MV-4-11 (cell line): ENCODE results near the gene SYNE4.
"Not testable (repeated sequence)": the region's sequence is repeated elsewhere in the genome, so short reads cannot be mapped to it uniquely, and the experiment has no call there.

Experiments
- DNase-seq: peaks from one replicate; lab custom pipeline; 2025; lab: John Stamatoyannopoulos, UW

The SYNE4 gene, protein sequence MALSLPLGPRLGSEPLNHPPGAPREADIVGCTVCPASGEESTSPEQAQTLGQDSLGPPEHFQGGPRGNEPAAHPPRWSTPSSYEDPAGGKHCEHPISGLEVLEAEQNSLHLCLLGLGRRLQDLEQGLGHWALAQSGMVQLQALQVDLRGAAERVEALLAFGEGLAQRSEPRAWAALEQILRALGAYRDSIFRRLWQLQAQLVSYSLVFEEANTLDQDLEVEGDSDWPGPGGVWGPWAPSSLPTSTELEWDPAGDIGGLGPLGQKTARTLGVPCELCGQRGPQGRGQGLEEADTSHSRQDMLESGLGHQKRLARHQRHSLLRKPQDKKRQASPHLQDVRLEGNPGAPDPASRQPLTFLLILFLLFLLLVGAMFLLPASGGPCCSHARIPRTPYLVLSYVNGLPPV

DNA sequence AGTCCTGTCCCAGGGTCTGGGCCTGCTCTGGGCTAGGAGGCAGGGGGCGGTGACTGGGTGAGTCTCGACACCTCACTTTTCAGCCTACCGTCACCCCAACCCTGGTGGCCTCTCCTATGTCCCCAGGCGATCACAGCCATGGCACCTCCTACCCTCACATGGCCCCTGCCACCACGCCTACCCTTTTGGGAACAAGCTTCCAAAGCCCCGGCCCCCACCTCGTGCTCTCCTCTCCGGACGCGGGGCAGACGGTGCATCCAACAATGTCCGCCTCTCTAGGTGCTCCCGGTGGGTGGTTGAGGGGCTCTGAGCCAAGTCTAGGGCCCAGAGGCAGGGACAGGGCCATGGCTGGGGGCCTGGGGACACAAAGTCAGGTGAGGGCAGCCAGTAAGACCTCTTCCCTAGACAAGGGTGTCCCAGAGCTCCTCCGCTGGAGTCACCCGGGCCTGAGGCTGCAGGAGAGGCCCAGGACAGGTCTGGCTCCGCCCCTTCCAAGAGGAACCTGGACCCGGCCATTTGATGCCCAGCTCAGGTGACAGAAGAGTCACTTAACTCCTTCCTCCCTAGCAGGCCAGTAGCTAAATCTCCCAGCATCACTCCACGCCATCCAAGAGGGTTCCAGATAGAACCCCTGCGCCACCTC, at the start of gene SYNE4:
SYNE4 (minus strand) TSS at position 478 of the 643 bp plus-strand sequence; CDS start at position 346, 132 bp downstream.
- DNase-seq: no peak

GRCh38 chr19:36054733-36055686, 46.4 kb upstream of the SYNE4 start, which contains the start of gene WDR62:
Gene WDR62, plus strand, starts transcription at chr19:36054897. Its CDS starts 75 bp downstream, at chr19:36054972.
- DNase-seq: peak; percentile 97

DNA sequence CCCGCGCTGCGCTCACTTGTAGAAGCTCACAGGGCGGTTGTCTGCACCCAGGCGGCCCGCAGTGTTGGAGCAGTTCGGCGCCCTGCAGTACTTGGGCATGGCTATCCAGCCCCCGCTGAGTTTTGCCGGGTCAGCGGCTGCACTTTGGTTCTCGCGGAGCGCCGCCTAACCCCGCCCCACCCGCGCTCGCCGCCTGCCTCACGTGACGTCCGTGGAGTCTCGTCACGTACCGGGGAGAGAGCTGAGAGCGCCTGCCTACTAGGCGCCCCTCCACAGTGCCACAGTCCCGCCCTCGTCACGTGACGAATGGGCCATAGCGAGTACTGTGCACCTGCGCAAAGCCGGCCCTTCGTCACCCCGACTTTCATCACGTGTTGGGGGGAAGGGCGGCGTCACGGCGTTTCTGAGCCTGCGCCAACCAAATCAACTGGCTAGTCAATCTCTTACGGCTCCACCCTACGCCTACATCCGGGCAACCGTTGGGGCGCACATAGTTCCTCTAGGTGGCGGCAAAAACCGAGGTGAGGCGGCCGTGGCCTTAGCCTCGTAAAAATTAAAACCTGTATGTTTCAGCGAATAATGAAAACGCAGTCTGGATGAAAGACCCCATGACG, 45.6 kb upstream of the SYNE4 start, which contains the start of gene THAP8:
THAP8 (minus strand) TSS at position 167 of the 614 bp plus-strand sequence; CDS start at position 99, 68 bp downstream.
- DNase-seq: peak; percentile 100

DNA sequence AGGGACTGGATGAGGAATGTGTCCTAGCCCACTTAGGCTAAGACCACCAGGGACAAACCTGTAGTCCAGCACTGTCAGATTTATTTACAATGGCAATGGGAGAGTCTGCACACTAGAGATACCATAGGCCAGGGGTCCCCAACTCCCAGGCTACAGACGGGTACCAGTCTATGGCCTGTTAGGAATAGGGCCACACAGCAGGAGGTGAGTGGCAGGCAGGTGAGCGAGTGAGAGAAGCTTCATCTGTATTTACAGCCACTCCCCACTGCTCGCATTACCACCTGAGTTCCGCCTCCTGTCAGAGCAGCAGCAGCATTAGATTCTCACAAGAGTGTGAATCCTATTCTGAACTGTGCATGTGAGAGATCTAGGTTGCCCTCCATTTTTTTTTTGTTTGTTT, 43.0 kb upstream of the SYNE4 start:
- no peak for DNase-seq

GRCh38 chr19:36051236-36051635, 42.6 kb upstream of the SYNE4 start:
- no peak for DNase-seq

DNA sequence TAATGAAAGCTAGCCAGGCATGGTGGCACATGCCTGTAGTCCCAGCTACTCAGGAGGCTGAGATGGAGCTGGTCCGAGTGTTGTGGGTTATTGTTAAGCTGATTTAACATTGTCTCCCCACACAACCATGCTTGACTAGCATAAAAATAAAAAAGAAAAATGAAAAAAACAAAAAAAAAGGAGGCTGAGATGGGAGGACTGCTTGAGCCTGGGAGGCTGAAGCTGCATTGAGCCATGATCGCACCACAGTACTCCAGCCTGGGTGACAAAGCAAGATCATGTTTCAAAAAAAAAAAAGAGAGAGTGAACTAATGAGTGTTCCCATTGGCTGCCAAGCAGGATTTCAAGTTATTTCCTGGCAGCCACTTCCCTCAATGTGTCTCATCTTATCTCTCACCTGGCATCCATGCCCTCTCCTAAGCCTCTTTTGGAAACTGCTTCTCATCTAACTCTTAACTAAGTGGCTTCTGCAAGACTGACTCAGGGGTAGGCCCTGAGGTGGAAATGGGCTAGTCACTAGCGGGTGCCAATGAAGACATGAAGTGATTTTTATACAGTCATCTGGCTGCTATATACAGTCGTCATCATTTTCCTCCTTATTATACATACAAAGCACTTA, 40.6 kb upstream of the SYNE4 start:
- DNase-seq: no peak

- DNase-seq: no peak
These were observed 39.2 kb upstream of the SYNE4 start for GRCh38 chr19:36047835-36048234.

- no peak for DNase-seq
These were observed 37.9 kb upstream of the SYNE4 start for GRCh38 chr19:36046443-36047050.

DNA sequence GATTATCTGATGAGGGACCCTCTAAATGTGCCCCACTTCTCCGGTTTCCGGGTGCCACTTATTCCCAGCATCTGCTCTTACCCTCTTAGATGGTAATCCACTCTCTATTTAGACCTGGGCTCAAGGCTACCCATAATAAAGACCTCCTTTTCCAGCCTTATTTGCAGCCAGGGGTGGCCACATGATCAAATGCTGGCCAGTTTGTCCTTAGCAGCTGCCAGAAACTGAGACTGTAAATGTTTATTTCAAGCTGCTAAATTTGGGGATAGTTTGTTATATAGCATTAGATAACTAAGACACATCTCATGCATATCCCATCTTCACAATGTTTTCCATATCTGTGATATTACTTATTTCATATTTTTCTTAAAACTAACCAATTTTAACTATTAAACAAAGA, 35.3 kb upstream of the SYNE4 start:
- no peak for DNase-seq

GRCh38 chr19:36041831-36042230, 33.2 kb upstream of the SYNE4 start:
- DNase-seq: no peak

- not testable (repeated sequence) for DNase-seq
These were observed 32.5 kb upstream of the SYNE4 start for GRCh38 chr19:36041092-36041491.

DNA sequence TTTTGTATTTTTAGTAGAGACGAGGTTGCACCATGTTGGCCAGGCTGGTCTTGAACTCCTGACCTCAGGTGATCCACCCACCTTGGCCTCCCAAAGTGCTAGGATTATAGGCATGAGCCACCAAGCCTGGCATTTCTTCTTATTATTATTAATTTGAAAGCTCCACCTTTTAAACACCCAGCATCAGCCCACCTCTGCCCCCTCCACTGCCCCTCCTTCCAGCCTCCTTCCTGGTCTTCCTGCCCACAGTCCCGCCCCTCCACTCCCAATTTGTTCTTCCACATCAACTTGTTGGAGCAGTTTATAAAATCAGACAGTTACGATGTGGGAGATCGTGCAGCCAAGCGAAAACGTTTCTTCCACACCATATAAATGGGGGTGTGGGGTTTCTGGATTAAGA, 31.9 kb upstream of the SYNE4 start:
- DNase-seq: no peak

- DNase-seq: no peak
These were observed 23.9 kb upstream of the SYNE4 start, which contains the start of gene CLIP3 for GRCh38 chr19:36032251-36033104. Gene CLIP3, minus strand, starts transcription at chr19:36032873. Its CDS starts 516 bp downstream, at chr19:36032357.

GRCh38 chr19:36031308-36031707, 22.7 kb upstream of the SYNE4 start:
- no peak for DNase-seq

GRCh38 chr19:36030264-36031148, 21.9 kb upstream of the SYNE4 start:
- DNase-seq: no peak

DNA sequence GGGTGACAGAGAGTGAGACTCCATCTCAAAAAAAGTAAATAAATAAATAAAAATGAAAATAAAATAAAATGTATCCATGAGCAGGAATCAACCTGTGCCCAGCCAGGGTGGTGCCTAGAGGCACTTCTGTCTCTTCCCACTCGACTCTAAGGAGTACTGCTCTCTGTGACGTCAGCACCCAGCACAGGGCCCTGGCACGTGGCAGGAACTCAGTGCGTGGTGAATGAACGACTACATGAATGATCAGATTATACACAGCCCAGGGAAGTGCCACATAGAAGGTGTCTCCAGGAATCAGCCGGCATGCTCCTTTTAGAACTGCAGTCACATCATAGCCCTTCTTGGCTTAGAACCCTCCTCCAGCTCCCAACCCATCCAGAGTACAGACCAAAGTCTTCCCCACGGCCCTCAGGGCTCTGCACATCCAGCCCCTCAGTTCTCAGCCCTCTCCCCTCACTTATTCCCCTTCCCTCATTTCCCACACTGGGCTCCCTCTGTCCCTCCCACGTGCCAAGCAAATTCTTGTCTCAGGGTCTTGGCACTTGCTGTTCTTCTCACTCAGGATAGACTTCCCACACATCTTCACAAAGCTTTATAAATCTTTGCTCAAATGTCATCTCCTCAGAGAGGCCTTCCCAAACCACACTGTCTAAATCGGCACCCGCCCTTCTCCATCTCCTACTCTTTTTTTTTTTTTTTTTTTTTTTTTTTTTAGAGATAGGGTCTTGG, 19.9 kb upstream of the SYNE4 start:
- no peak for DNase-seq

DNA sequence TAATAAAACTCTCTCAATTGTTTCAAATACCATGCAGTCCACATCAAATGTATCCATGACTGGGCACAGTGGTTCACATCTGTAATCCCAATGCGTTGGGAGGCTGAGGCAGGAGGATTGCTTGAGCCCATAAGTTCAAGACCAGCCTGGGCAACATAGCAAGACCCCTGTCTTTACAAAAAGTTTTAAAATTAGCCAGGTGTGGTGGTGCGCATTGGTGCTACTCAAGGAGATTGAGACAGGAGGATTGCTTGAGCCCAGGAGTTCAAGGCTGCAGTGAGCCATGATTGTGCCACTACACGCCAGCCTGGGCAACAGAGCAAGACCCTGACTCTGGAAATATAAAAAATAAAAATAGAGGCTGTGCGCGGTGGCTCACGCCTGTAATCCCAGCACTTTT, 19.1 kb upstream of the SYNE4 start:
- DNase-seq: no peak
